GM04503 (cell line): ENCODE data around the gene KPNB1.

Experiments
- DNase-seq: peaks from one replicate; pipeline ENCODE4 v3.0.0-alpha.2; 2012; ENCODE audit warnings: low read depth

Gene KPNB1

GRCh38 chr17:47636273-47637030 lies 13.3 kb upstream of the KPNB1 start:
- DNase-seq = no peak

- no peak for DNase-seq
Observed at GRCh38 chr17:47638903-47639302, 10.8 kb upstream of the KPNB1 start.

DNA sequence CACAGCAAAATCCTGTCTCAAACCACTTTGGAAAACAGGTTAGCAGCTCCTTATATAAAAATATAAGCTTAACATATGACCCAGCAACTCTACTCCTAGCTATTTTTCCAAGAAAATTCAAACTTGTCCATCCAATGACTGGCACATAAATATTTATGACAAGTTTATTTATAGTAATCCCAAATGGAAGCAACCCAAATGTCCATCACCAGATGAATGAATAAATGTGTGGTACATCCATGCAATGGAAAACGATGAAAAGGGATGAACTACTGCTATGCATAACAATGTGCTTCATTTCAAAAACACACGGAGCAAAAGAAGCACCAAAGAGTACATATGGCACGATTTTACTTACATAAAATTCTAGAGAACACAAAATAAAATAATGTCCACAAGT lies 9.6 kb upstream of the KPNB1 start:
- no peak for DNase-seq

DNA sequence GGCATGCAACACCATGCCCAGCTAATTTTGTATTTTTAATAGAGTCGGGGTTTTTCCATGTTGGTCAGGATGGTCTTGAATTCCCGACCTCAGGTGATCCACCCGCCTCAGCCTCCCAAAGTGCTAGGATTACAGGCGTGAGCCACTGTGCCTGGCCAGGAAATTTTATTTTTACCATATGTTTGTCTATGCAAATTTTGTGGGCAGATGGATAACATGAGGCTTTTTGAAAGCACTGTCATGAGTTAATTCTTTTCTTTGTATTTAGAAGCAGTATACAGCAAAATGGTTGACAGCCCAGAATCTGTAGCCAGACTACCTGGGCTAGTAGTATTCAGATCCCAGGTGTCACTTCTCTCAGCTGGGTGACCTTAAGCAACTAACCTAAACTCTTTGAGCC lies 8.5 kb upstream of the KPNB1 start:
- DNase-seq = no peak

- DNase-seq = no peak
Observed at GRCh38 chr17:47643116-47643515, 6.6 kb upstream of the KPNB1 start.

GRCh38 chr17:47644324-47644723 lies 5.4 kb upstream of the KPNB1 start:
- DNase-seq = no peak

DNA sequence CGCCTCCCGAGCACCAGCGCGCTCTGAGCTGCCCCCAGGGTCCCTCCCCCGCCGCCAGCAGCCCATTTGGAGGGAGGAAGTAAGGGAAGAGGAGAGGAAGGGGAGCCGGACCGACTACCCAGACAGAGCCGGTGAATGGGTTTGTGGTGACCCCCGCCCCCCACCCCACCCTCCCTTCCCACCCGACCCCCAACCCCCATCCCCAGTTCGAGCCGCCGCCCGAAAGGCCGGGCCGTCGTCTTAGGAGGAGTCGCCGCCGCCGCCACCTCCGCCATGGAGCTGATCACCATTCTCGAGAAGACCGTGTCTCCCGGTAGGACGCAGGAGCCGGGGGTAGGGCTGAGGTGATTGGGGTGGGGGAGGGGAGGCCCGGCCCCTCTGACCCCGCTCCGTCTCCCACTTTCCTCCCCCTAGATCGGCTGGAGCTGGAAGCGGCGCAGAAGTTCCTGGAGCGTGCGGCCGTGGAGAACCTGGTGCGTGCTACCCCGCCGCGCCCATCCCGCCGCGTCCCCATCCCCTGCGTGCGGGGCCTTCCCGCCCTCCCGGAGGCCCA lies 329 bp downstream of the KPNB1 start:
- no peak for DNase-seq

DNA sequence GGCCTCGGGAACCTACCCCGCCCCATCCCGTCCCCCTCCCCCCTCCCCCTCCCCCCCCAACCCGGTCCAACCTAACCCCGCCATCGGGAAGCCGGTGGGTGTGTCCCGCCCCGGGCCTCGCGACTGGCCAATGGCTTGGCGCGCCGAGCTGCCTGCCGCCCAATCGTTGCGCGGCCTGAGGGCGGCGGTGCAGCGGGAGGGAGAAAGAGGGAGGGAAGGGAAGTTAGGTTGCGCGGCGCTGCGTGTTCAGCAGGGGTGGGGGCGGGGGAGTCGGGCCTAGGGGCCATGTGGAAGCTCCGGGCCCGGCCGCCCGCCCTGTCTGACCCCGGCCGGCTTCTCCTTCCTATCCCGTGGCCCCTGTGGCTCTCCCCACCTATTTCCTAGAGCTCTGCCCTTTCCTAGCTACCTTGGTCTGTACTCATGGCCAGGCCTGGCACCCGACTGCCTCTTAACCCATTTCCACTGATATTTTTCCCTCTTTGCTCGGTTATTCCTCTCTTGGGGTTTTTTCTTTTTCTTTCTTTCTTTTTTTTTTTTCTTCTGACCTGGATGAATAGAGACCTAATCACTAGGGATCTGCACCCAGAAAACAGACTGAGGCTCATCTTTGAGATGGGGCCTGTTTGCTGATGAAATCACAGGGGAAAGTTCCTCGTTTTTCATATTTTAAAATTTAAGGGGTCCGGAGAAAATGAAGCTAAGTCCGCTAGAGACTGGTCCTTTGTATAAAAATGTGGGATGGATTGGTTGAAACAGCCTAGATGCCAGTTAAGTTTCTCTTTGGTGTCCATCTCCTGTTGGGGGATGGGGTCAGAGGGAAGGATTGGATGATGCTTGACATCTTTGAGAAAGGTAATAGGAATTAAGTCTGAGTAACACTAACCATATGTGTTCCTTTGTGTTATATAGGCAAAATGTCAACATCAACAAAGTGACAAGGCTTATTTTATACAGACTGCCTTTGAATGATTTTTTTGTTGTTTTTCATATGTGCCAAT lies 1.1 kb downstream of the KPNB1 start:
- DNase-seq = peak; percentile 78

DNA sequence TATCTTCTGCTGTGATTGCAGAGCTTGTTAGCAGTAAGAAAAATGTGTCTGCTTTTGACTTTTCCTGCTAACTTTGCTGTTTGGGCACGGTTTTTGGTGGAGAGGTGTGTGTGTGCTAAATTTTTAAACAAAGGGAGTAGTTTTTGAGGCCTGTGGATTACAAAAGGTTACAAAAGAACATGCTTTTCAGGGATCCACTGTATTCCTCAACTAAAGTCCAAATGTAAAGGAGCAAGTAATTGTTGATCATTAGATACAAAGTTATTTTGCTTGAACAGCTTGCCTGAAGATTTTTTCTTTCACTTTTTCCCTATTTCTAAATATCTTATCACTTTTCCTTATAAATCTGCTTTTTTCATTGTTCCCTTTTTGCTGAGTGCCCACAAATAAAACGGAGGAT lies 2.0 kb downstream of the KPNB1 start:
- DNase-seq = no peak

DNA sequence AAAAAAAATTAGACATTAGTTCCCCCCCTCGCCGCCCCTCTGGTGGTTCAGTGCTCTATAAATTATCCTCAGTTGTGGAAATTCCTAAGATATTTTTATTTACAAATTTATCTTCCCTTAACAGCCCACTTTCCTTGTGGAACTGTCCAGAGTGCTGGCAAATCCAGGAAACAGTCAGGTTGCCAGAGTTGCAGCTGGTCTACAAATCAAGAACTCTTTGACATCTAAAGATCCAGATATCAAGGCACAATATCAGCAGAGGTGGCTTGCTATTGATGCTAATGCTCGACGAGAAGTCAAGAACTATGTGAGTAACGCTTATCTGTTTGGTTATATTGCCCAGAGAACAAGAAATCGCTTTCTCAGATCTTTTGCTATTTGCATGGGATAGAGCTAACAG lies 2.9 kb downstream of the KPNB1 start:
- DNase-seq = no peak

DNA sequence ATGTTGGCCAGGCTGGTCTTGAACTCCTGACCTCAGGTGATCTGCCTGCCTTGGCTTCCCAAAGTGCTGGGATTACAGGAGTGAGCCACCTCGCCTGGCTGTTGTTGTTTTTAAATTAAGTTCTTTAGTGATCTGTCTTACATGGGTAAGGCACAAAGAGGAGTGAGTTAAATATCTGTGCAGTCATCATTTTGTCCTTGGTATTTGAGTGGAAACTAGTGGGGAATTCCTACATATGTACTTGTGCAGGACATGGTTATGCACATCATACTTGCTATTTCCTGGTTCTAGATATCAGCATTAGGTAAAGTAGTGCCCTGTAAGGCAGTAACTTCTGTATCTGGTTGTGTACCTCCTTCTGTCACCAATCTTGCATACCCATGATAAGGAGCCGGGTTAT lies 3.7 kb downstream of the KPNB1 start:
- no peak for DNase-seq

GRCh38 chr17:47654991-47655390 lies 5.3 kb downstream of the KPNB1 start:
- no peak for DNase-seq

GRCh38 chr17:47660064-47660492 lies 10.4 kb downstream of the KPNB1 start:
- no peak for DNase-seq

DNA sequence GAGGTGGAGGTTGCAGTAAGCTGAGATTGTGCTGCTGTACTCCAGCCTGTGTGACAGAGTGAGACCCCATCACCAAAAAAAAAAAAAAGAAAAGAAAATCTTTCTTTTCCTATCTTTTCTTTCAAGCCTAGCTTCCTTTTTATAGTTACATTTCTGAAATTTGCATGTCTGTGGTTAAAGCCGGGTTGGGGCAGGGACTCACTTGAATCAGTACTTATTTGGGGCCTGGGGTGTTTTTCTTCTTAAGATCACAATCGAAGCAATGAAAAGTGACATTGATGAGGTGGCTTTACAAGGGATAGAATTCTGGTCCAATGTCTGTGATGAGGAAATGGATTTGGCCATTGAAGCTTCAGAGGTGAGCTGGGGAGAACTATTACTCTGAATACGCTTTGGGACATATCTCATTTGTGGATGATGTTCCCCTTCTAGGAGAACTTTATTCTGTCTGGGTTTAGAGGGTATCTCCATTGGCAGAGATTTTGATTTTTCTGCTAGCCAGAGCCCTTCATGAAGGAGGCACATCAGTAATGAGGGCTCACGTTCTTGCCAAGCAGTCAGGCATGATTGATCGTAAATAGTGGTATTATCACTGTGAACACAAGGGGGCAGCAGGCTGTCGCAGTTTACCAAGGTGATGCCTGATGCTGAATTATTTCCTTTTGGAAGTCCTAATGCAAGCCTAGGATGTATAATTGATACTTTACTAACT lies 14.3 kb downstream of the KPNB1 start:
- no peak for DNase-seq

DNA sequence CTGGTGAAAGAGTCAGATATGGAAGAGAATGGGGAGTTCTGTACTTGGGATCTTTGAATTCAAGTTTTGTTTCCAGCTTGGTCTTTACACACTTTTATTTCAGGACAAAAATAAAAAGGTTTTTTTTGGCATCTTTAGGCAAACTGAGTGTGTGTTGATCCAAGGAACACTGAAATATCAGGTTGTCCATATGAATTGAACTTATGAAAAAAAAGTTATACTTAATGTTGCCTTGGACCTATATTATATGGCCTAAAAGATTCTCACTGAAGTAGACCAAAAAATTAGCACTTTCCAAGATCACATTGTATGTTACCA lies 14.9 kb downstream of the KPNB1 start:
- no peak for DNase-seq

DNA sequence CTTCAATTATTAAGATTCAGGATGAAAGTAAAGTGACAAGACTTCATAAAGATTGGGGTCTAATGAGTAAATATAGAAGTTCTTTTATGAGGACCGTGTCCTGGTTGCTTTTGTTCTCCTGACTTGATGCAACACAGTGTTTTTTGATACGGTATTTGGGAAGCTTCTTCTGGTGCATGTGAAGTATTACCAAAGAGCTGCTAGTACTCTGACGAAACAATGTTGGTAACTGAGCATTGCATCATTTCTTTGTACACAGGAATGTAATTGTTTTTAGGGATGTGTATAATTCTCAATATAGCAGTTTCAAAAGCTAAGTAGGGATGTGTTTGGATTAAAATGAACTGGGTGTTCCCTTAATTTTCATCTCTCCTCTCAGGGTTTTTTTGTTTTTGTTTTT lies 15.9 kb downstream of the KPNB1 start:
- no peak for DNase-seq

- no peak for DNase-seq
Observed at GRCh38 chr17:47669081-47669480, 19.4 kb downstream of the KPNB1 start.

GRCh38 chr17:47670064-47670463 lies 20.3 kb downstream of the KPNB1 start:
- DNase-seq = no peak

DNA sequence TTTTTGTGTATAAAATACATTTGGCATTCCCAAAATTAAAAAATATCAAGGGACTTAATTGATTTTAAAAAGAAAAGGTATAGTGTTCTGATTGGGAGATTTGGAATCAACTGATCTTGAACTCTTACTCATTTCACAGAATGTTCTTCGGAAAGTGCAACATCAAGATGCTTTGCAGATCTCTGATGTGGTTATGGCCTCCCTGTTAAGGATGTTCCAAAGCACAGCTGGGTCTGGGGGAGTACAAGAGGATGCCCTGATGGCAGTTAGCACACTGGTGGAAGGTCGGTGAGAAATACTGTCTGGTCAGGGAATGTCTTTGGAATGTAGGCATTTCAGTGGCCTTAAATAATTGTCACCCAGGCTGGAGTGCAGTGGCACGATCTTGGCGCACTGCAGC lies 24.8 kb downstream of the KPNB1 start:
- no peak for DNase-seq

- no peak for DNase-seq
Observed at GRCh38 chr17:47675380-47676198, 25.9 kb downstream of the KPNB1 start.

DNA sequence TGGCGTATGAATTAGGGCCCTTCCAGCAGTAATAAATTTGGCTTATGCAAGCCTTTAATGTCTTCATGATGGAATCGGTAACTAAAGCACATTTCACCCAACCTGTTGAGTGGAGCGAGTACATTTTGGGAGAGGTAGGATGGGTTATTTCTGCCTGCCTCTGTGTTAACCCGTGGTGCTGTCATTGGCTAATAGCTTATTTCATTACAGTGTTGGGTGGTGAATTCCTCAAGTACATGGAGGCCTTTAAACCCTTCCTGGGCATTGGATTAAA lies 26.4 kb downstream of the KPNB1 start:
- no peak for DNase-seq
